Endothelial cell (in vitro differentiated cells): Measurements from ENCODE around the gene CPT1C. TPM values are rescaled to one million over a fixed set of nuclear protein-coding genes. Genes with fewer than 3 reads are reported as not detected.

Source experiments
- DNase-seq: peaks from one replicate; pipeline ENCODE4 v3.0.0; 2021; ENCODE audit warnings: low spot score
- H3K27ac Mint-ChIP-seq: one replicate; pipeline ENCODE4 v1.8.0; 2021; ENCODE audit warnings: mixed read lengths, inconsistent platforms; ENCODE audit not compliant: unreplicated experiment
- H3K27me3 Mint-ChIP-seq: one replicate; pipeline ENCODE4 v1.8.0; 2021; ENCODE audit warnings: mild to moderate bottlenecking, moderate library complexity, mixed read lengths, inconsistent platforms; ENCODE audit not compliant: unreplicated experiment
- H3K36me3 Mint-ChIP-seq: one replicate; pipeline ENCODE4 v1.8.0; 2021; ENCODE audit warnings: mild to moderate bottlenecking, low read depth, mixed read lengths, inconsistent platforms; ENCODE audit not compliant: unreplicated experiment
- H3K4me1 Mint-ChIP-seq: one replicate; pipeline ENCODE4 v1.8.0; 2021; ENCODE audit warnings: mild to moderate bottlenecking, mixed read lengths, inconsistent platforms; ENCODE audit not compliant: unreplicated experiment
- H3K4me3 Mint-ChIP-seq: one replicate; pipeline ENCODE4 v1.8.0; 2021; ENCODE audit warnings: mild to moderate bottlenecking, mixed read lengths, inconsistent platforms; ENCODE audit not compliant: unreplicated experiment
- H3K9me3 Mint-ChIP-seq: one replicate; pipeline ENCODE4 v1.8.0; 2021; ENCODE audit warnings: mixed read lengths, inconsistent platforms; ENCODE audit not compliant: unreplicated experiment
- CTCF ChIP-seq: fragments of 200-600 bp; sonication (generic); IDR thresholded peaks from one replicate; pipeline ENCODE4 v1.5.0; 2021; ENCODE audit warnings: antibody characterized with exemption; ENCODE audit not compliant: unreplicated experiment
- total RNA-seq: library from RNA; stranded (reverse); fragmentation: NEBNext Ultra II Directional; extraction: Animal tissue kit (Norgen Biotek cat#: 25700); gene quantifications from one replicate; pipeline ENCODE4 v1.2.1, GENCODE V29; 2021; ENCODE audit not compliant: unreplicated experiment

CPT1C gene
- total RNA-seq, 1 donor from 2014 or later, result 94.1 TPM

GRCh38 chr19:49645592-49645991 is 45.3 kb upstream of the CPT1C start:
- peaks cover 39% of the 10 kb centered on the region for H3K36me3 Mint-ChIP-seq

GRCh38 chr19:49645995-49646394 is 44.9 kb upstream of the CPT1C start:
- H3K27ac Mint-ChIP-seq, result no peak overlapping the region
- H3K4me3 Mint-ChIP-seq, result peak overlapping the region; percentile 37
- H3K9me3 Mint-ChIP-seq, result no peaks in the 10 kb centered on the region
- no peak for TF ChIP-seq CTCF
- H3K27me3 Mint-ChIP-seq, result peaks cover 10% of the 10 kb centered on the region
- peaks cover 36% of the 10 kb centered on the region for H3K4me1 Mint-ChIP-seq
- H3K36me3 Mint-ChIP-seq, result peaks cover 39% of the 10 kb centered on the region
- no peak for DNase-seq

More at GRCh38 chr19:49645592-49645991, 45.3 kb upstream of the CPT1C start:
- H3K27ac Mint-ChIP-seq, result peak overlapping the region; percentile 67
- H3K9me3 Mint-ChIP-seq, result no peaks in the 10 kb centered on the region
- H3K4me3 Mint-ChIP-seq, result no peak overlapping the region
- peaks cover 14% of the 10 kb centered on the region for H3K27me3 Mint-ChIP-seq
- peaks cover 41% of the 10 kb centered on the region for H3K4me1 Mint-ChIP-seq
- DNase-seq, result no peak
- no peak for TF ChIP-seq CTCF

- TF ChIP-seq CTCF, result no peak
- no peak for DNase-seq
- Mint-ChIP-seq H3K9me3 (no peaks in the 10 kb centered on the region), H3K4me1 (peaks cover 35% of the 10 kb centered on the region), H3K36me3 (peaks cover 39% of the 10 kb centered on the region), H3K27me3 (peaks cover 8% of the 10 kb centered on the region), H3K27ac (peak overlapping the region; percentile 59), H3K4me3 (peak overlapping the region; percentile 37)
Measured at GRCh38 chr19:49646586-49646985, 44.3 kb upstream of the CPT1C start.

- H3K4me1 Mint-ChIP-seq, result peaks cover 9% of the 10 kb centered on the region
- TF ChIP-seq CTCF, result no peak
- H3K36me3 Mint-ChIP-seq, result peaks cover 33% of the 10 kb centered on the region
- H3K27ac Mint-ChIP-seq, result peak overlapping the region; percentile 75
- DNase-seq, result no peak
- H3K27me3 Mint-ChIP-seq, result peaks cover 5% of the 10 kb centered on the region
- H3K9me3 Mint-ChIP-seq, result no peaks in the 10 kb centered on the region
- no peak overlapping the region for H3K4me3 Mint-ChIP-seq
Measured at GRCh38 chr19:49651029-49651819, 39.7 kb upstream of the CPT1C start.

GRCh38 chr19:49651820-49652550 is 38.9 kb upstream of the CPT1C start:
- DNase-seq, result no peak
- no peak overlapping the region for H3K27ac Mint-ChIP-seq
- H3K9me3 Mint-ChIP-seq, result no peaks in the 10 kb centered on the region
- H3K36me3 Mint-ChIP-seq, result peaks cover 36% of the 10 kb centered on the region
- TF ChIP-seq CTCF, result no peak
- peaks cover 9% of the 10 kb centered on the region for H3K4me1 Mint-ChIP-seq
- H3K27me3 Mint-ChIP-seq, result peaks cover 9% of the 10 kb centered on the region
- no peak overlapping the region for H3K4me3 Mint-ChIP-seq
